Neural cell (in vitro differentiated cells): ENCODE measurements around the gene NBDY. TPM values are rescaled to one million over a fixed set of nuclear protein-coding genes. Genes with fewer than 3 reads are reported as not detected.

Experiments used
- H2AFZ ChIP-seq: fragments of 200-600, 300-800 bp; sonication (generic), shearing (Covaris generic); 2 replicates; pipeline ENCODE4 v1.6.0; 2014; ENCODE audit warnings: low read depth, mild to moderate bottlenecking, antibody characterized with exemption, low read length, moderate library complexity
- H3F3A ChIP-seq: fragments of 200-600 bp; shearing (Covaris generic); 2 replicates; pipeline ENCODE4 v1.6.1; 2016; ENCODE audit warnings: mild to moderate bottlenecking, moderate library complexity, mixed read lengths, antibody characterized with exemption, low read length; ENCODE audit not compliant: insufficient read depth, poor library complexity, severe bottlenecking
- H3K27ac ChIP-seq: fragments of 200-600, 300-800 bp; sonication (generic), shearing (Covaris generic); 2 replicates; pipeline ENCODE4 v1.5.1; 2014; ENCODE audit warnings: mild to moderate bottlenecking, low read length, moderate library complexity
- H3K27me3 ChIP-seq: fragments of 300-800, 200-600 bp; sonication (generic), shearing (Covaris generic); 2 replicates; pipeline ENCODE4 v1.6.0; 2014; ENCODE audit warnings: mild to moderate bottlenecking, low read depth, low read length, moderate library complexity; ENCODE audit not compliant: insufficient read depth
- H3K36me3 ChIP-seq: fragments of 300-800, 200-600 bp; sonication (generic), shearing (Covaris generic); 2 replicates; pipeline ENCODE4 v1.5.1; 2014; ENCODE audit warnings: mild to moderate bottlenecking, antibody characterized with exemption, low read length, moderate library complexity; ENCODE audit not compliant: insufficient read depth
- H3K4me2 ChIP-seq: fragments of 300-800, 200-600 bp; sonication (generic), shearing (Covaris generic); 2 replicates; pipeline ENCODE4 v1.6.0; 2014; ENCODE audit warnings: mild to moderate bottlenecking, low read length
- H3K4me3 ChIP-seq: fragments of 300-800, 200-600 bp; sonication (generic), shearing (Covaris generic); 2 replicates; pipeline ENCODE4 v1.5.1; 2014; ENCODE audit warnings: mild to moderate bottlenecking, low read length, moderate library complexity
- H3K79me2 ChIP-seq: fragments of 200-600 bp; shearing (Covaris generic); replicated peaks from 2 replicates; pipeline ENCODE4 v1.6.0; 2014; ENCODE audit warnings: mild to moderate bottlenecking, low read length, moderate library complexity; ENCODE audit not compliant: insufficient read depth
- H3K9ac ChIP-seq: fragments of 300-800, 200-600 bp; sonication (generic), shearing (Covaris generic); 2 replicates; pipeline ENCODE4 v1.6.1; 2016; ENCODE audit warnings: mild to moderate bottlenecking, low read length, mixed read lengths
- H3K9me2 ChIP-seq: fragments of 200-600 bp; shearing (Covaris generic); 2 replicates; pipeline ENCODE4 v1.6.1; 2016; ENCODE audit warnings: mild to moderate bottlenecking, low read length, mixed read lengths; ENCODE audit not compliant: insufficient read depth
- H3K9me3 ChIP-seq: fragments of 200-600, 300-800 bp; sonication (generic), shearing (Covaris generic); 2 replicates; pipeline ENCODE4 v1.6.1; 2016; ENCODE audit warnings: mild to moderate bottlenecking, mixed run types, low read length, moderate library complexity, mixed read lengths
- H4K20me1 ChIP-seq: fragments of 200-600 bp; shearing (Covaris generic); 2 replicates; pipeline ENCODE4 v1.6.1; 2016; ENCODE audit warnings: mild to moderate bottlenecking, mixed run types; ENCODE audit not compliant: insufficient read depth
- CTCF ChIP-seq: fragments of 450-650 bp; IDR thresholded peaks from 2 replicates; pipeline ENCODE4 v1.5.1; 2014; ENCODE audit warnings: antibody characterized with exemption, mild to moderate bottlenecking, moderate library complexity; ENCODE audit not compliant: poor library complexity, severe bottlenecking
- EP300 ChIP-seq: fragments of 450-650 bp; conservative IDR thresholded peaks from 2 replicates; pipeline ENCODE4 v1.6.1; 2014; ENCODE audit warnings: antibody characterized with exemption, mild to moderate bottlenecking, moderate library complexity; ENCODE audit not compliant: poor library complexity, severe bottlenecking
- EZH2 ChIP-seq: fragments of 200-600, 300-800 bp; shearing (Covaris generic), sonication (generic); IDR thresholded peaks from 2 replicates; pipeline ENCODE4 v1.6.1; 2014; ENCODE audit warnings: antibody characterized with exemption, low read length, borderline replicate concordance, mild to moderate bottlenecking; ENCODE audit not compliant: insufficient read depth, poor library complexity, severe bottlenecking
- MXI1 ChIP-seq: fragments of 450-650 bp; conservative IDR thresholded peaks from 2 replicates; pipeline ENCODE4 v1.6.1; 2014; ENCODE audit warnings: antibody characterized with exemption, mild to moderate bottlenecking; ENCODE audit not compliant: poor library complexity, severe bottlenecking
- POLR2AphosphoS5 ChIP-seq: IDR thresholded peaks from 2 replicates; pipeline ENCODE4 v1.6.1; 2012
- RAD21 ChIP-seq: fragments of 450-650 bp; conservative IDR thresholded peaks from 2 replicates; pipeline ENCODE4 v1.6.1; 2014; ENCODE audit warnings: antibody characterized with exemption, mild to moderate bottlenecking, moderate library complexity
- REST ChIP-seq: IDR thresholded peaks from 2 replicates; pipeline ENCODE4 v1.6.1; 2012; ENCODE audit warnings: borderline replicate concordance
- SMC3 ChIP-seq: fragments of 450-650 bp; conservative IDR thresholded peaks from 2 replicates; pipeline ENCODE4 v1.6.1; 2014; ENCODE audit warnings: antibody characterized with exemption, mild to moderate bottlenecking, moderate library complexity; ENCODE audit not compliant: poor library complexity
- TAF1 ChIP-seq: IDR thresholded peaks from 2 replicates; pipeline ENCODE4 v1.6.1; 2012; ENCODE audit warnings: low read depth
- polyA plus RNA-seq: library from polyadenylated mRNA; depleted of rRNA; stranded (reverse); fragments of >200 nt; gene quantifications from 2 replicates; pipeline ENCODE4 v1.2.3, GENCODE V29; 2014

NBDY gene
- polyA plus RNA-seq, 1 donor from 2014 or later: 29.7 TPM

DNA sequence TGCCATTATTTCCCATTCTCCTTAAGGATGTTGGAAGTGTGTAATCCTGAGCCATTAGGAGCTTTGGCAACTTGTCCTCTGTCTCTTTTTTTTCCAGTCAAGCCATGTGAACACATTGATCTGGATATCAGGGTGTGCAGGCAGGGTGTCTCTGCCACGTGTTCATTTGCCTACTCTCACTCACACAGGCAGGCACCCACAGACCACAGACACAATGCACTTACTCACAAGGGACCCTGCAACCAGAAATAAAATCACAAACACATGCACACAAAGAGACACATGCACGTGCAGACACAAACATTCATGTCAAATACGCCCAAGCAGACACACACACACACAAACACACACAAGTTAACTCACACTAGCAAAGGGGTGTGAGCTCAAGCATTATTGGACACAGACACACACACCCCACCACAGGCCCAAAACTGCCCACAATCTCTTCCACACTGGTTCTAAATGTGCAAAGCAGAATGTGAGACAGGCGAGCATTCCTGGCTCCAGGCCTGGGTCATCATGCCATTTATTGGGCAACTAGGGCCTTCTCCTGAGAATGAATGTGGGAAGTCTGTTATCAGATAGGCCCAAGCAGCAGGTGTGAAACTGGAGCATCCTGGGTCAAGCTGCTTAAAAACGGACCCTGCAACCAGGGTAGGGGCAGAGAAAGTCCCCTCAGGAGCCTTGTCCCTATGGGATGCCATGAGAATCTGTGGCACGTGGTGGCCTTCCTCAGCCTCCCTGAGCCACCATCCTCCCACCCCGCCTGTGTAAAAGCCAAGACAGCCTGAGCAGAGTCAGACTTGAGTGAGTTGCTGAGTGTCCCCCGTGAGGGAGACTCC lies 63.4 kb downstream of the NBDY start:
- no peaks in the 10 kb centered on the region for H3K79me2 ChIP-seq
- H3K27ac ChIP-seq: no peak overlapping the region
- no peaks in the 10 kb centered on the region for H3K36me3 ChIP-seq
- no peak overlapping the region for H3K9ac ChIP-seq
- H3K27me3 ChIP-seq: no peaks in the 10 kb centered on the region
- no peak overlapping the region for H3K4me3 ChIP-seq
- H3K9me2 ChIP-seq: no peaks in the 10 kb centered on the region
- H3K9me3 ChIP-seq: no peaks in the 10 kb centered on the region
- H3K4me2 ChIP-seq: no peak overlapping the region
- TF ChIP-seq TAF1: no peak
- no peak for TF ChIP-seq CTCF
- no peak for TF ChIP-seq MXI1
- no peaks in the 10 kb centered on the region for H4K20me1 ChIP-seq
- H3F3A ChIP-seq: no peaks in the 10 kb centered on the region
- no peak overlapping the region for H2AFZ ChIP-seq

- no peaks in the 10 kb centered on the region for H3K79me2 ChIP-seq
- no peaks in the 10 kb centered on the region for H3K9me3 ChIP-seq
- H3F3A ChIP-seq: no peaks in the 10 kb centered on the region
- H3K27ac ChIP-seq: no peak overlapping the region
- H4K20me1 ChIP-seq: no peaks in the 10 kb centered on the region
- H3K9me2 ChIP-seq: no peaks in the 10 kb centered on the region
- no peak overlapping the region for H2AFZ ChIP-seq
- no peak overlapping the region for H3K4me3 ChIP-seq
- no peaks in the 10 kb centered on the region for H3K27me3 ChIP-seq
- no peaks in the 10 kb centered on the region for H3K36me3 ChIP-seq
- TF ChIP-seq TAF1 (no peak), EP300 (no peak), EZH2 (no peak), SMC3 (no peak), RAD21 (no peak), POLR2AphosphoS5 (no peak), MXI1 (no peak), REST (no peak), CTCF (no peak)
- no peak overlapping the region for H3K9ac ChIP-seq
- H3K4me2 ChIP-seq: no peak overlapping the region
These were observed 64.0 kb downstream of the NBDY start for GRCh38 chrX:56793112-56793430.
